ENCODE measurements around the gene IGSF21.

- TF ChIP-seq CTCF (IDR thresholded peaks at IDR 0.05; ENCODE audit: low read depth, low read length) (no peak), EZH2phosphoT487 (IDR thresholded peaks at IDR 0.05; ENCODE audit: low read depth) (no peak)
Measured at GRCh38 chr1:18077657-18078215, 29.9 kb upstream of the IGSF21 start.

Data from OCI-LY3 (cell line).